ENCODE results near the gene CTCFL.

Gene CTCFL

DNA sequence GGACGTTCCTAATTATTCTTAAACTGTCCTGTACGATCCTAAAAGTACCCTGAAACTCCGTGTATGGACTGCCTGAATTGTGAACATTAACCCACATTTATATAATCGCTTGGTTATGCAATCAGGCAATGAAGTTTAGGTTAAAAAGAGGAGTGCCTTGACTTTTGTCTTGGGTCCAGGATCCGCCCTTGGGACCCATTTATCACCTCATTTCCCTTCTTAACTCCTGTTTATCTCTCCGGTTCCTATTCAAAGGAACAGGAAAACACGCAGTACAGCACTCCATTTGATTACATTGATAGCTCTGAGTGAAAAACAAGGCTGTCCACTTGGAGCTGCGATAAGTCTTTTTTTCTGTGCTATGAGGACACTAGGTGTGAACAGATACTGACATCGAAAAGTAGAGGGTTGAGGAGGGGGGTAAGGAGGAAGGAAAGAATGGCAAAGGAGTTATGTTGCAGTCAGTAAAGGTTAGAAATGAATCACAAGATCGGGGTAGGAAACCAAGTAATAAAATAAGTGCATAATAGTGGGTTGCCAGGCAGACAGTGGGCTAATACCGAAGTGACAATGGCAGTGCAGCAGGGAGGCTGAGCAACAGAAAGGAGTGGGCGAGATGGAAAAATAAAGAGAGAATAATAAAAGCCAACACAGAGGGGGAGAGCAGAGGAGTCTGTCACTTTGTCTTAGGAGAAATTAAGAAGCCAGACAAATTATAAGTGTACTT lies 20.1 kb upstream of the CTCFL start:
- no peak for TF ChIP-seq CTCF (IDR thresholded peaks at IDR 0.05; ENCODE audit: low read depth, low read length)
- DNase-seq (ENCODE audit: low read depth, low spot score), result no peak
- in situ Hi-C loops (cut with HindIII; ENCODE audit: low sequenced_read_pairs), result no loop called here
- H3K4me3 ChIP-seq (ENCODE audit: low read depth, low read length), result no peak overlapping the region

- no peak for DNase-seq (ENCODE audit: low read depth, low spot score)
- in situ Hi-C loops (cut with HindIII; ENCODE audit: low sequenced_read_pairs), result no loop called here
- TF ChIP-seq CTCF (IDR thresholded peaks at IDR 0.05; ENCODE audit: low read depth, low read length), result no peak
- no peak overlapping the region for H3K4me3 ChIP-seq (ENCODE audit: low read depth, low read length)
Observed at GRCh38 chr20:57543754-57544153, 18.8 kb upstream of the CTCFL start.

DNA sequence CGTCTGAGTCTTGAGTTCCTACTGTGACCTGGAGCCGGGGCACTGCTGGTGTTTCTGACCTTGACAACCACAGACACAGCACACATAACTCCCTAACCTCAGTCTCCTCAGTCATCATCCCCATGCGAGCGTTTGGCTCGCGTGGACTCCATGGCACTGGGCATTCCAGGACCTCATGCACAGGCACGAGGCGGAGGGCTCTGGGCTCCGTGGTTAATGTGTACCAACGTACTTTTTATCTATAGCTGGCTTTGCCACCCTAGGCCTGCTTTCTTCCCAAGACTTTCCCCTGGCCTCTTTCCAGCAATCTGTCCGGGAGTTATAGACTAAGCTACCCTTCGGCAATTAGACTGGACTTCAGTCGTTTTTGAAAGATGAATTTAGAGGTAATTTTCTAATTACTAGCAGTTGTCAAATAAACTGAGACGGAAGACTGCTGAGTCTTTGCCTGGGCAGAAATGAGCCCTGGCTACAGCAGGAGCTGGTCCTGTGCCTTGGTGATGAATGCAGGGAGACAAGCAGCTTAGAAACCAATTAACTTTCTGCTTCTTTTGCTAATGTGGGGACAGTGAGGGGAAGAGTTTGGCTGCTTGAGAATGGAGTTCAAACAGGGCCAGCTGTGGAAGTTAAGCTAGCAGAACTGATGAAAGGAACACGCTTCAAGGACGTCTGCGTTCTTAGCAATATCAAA lies 16.1 kb upstream of the CTCFL start:
- no peak overlapping the region for H3K4me3 ChIP-seq (ENCODE audit: low read depth, low read length)
- in situ Hi-C loops (cut with HindIII; ENCODE audit: low sequenced_read_pairs), result no loop called here
- no peak for TF ChIP-seq CTCF (IDR thresholded peaks at IDR 0.05; ENCODE audit: low read depth, low read length)
- DNase-seq (ENCODE audit: low read depth, low spot score), result no peak

GRCh38 chr20:57539889-57540288 lies 14.9 kb upstream of the CTCFL start:
- no peak for TF ChIP-seq CTCF (IDR thresholded peaks at IDR 0.05; ENCODE audit: low read depth, low read length)
- no peak overlapping the region for H3K4me3 ChIP-seq (ENCODE audit: low read depth, low read length)
- no peak for DNase-seq (ENCODE audit: low read depth, low spot score)
- in situ Hi-C loops (cut with HindIII; ENCODE audit: low sequenced_read_pairs), result no loop called here

DNA sequence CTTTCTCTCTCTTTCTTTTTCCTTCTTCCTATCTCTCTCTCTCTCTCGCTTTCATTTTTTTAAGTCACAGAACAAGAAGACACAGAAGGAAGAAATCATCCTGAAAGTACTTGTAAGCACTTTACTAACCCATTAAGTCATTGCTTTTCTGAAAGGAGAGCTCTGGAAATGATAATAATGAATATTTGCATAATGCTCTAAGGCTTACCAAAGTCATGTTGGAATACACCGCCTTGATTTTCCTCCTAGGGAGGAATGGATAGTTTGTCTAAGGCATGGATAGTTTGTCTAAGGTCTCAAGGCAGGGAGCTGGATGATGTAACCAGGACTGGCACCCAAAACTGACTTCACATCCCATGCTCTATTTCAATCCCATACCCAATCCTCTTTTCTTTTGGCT lies 12.9 kb upstream of the CTCFL start:
- in situ Hi-C loops (cut with HindIII; ENCODE audit: low sequenced_read_pairs), result no loop called here
- H3K4me3 ChIP-seq (ENCODE audit: low read depth, low read length), result no peak overlapping the region
- TF ChIP-seq CTCF (IDR thresholded peaks at IDR 0.05; ENCODE audit: low read depth, low read length), result no peak
- DNase-seq (ENCODE audit: low read depth, low spot score), result no peak

GRCh38 chr20:57536771-57537724 lies 12.1 kb upstream of the CTCFL start:
- TF ChIP-seq CTCF (IDR thresholded peaks at IDR 0.05; ENCODE audit: low read depth, low read length), result no peak
- in situ Hi-C loops (cut with HindIII; ENCODE audit: low sequenced_read_pairs), result no loop called here
- no peak overlapping the region for H3K4me3 ChIP-seq (ENCODE audit: low read depth, low read length)
- no peak for DNase-seq (ENCODE audit: low read depth, low spot score)

All from astrocyte of the spinal cord (primary cell).